Activated CD8-positive, alpha-beta memory T cell treated with anti-CD3 and anti-CD28 coated beads, Interleukin-2, amount 50 U/mL, for 48 hours (primary cell): ENCODE data around the gene DHX38.
"Not testable (repeated sequence)": the region's sequence is repeated elsewhere in the genome, so short reads cannot be mapped to it uniquely, and the experiment has no call there.

Experiments used
- DNase-seq: peaks from one replicate; pipeline ENCODE4 v3.0.0-alpha.2; 2020

DHX38 gene

DNA sequence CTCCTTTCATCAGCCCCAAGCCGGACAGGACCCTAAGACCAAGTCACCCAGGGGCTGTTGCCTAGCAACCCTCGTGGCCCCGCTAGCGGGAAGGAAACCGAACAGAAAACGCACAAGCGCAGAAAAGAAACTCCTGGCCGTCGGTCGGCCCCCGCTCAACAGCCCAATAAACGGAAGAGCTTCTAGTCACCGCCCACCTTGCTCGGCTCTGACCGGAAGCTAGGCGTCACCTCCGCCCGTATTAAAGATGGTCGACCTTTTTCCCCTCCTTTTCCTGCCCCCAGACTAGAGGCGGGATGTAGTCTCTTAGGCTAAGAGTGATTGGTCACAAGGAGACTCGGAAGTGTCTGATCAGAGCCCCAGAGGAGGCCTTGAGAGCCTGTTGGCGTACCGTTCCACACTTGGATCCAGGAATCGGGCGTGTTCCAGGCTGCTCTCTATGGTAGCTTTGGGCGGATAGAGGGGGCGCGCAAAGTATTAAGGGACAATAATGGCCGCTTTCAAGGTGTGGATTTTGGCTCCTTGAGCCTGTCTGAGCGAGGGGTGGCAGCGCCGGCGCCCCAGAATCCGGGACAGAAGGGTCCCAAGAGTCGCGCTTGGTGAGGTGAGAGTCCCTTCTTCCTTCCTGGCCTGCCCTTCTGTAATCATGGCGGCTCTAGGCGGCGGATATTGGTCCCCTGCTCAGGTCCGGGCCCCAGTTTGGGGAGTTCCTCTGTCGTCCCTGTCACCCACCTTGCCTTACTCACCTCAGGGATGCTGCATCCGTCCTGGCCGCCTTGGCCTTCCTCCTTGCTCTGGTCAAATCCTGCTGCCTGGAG is at the start of gene DHX38, which contains the start of gene TXNL4B:
TSS of gene DHX38 (plus strand) at position 400 of the 818 bp plus-strand sequence. CDS start 2,311 bp downstream, outside the sequence.
TSS of gene TXNL4B (minus strand) at position 173 of the 818 bp plus-strand sequence. CDS start 2,871 bp downstream, outside the sequence.
- DNase-seq, result peak; percentile 89

DNA sequence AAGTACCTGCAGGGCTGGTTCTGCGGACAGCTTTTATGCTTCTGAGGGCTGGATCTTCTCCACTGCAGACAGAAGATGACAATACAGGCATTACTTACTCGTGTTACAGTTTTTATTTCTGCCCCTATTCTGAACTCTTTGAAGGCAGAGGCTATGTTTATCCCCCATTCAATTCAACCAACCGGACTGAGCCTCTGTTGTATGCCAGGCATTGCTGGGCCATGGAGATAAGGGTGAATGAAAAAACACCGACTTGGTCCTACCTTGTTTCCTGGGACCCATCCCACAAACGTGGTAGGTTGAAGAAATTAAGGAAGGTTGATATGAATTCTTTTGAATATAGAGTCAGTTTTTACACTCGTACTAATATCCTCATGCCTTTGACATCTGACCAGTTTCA is 49.4 kb upstream of the DHX38 start:
- DNase-seq, result no peak

DNA sequence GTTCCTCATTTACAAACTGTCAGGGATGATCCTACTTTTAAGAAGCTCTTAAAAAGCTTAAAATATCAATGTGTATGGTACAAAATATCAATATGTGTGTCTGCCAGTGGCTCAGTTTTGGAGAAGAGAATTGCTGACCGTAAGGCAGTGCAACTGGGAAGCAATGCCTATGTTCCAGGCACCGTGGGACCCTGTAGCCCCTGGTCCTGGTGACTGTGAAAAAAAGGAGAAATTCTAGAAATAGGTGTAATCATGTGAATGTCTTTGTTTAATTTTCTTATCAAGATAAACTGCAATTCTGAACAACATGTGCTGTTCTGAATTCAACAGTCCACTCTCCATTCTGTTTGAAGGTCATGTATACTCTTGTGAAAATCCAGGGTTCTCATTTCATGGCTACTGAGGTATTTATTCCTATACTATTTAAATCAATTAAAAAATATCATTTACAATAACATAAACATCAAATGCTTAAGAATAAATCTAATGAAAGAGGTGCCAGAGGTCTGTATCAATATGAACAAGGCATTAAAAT is 48.8 kb upstream of the DHX38 start:
- no peak for DNase-seq

DNA sequence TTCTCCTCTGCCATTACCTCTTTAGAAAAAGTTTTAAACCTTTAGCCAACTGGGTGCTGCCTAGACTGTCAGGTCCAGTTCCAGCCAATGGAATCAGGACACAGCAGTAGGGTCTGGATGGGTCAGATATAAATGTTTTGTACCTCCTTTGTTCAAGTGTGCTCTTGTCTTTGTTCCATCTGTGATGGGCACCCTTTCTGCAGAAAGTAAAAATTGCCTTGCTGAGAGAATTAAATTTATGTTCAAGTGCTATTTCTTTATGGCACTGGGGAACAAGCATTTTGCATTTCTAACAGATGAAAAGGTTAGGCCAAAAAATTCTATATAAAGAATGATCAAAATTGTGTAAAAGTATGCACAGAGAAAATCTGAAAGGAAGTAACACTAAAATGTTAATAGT is 44.5 kb upstream of the DHX38 start:
- no peak for DNase-seq

DNA sequence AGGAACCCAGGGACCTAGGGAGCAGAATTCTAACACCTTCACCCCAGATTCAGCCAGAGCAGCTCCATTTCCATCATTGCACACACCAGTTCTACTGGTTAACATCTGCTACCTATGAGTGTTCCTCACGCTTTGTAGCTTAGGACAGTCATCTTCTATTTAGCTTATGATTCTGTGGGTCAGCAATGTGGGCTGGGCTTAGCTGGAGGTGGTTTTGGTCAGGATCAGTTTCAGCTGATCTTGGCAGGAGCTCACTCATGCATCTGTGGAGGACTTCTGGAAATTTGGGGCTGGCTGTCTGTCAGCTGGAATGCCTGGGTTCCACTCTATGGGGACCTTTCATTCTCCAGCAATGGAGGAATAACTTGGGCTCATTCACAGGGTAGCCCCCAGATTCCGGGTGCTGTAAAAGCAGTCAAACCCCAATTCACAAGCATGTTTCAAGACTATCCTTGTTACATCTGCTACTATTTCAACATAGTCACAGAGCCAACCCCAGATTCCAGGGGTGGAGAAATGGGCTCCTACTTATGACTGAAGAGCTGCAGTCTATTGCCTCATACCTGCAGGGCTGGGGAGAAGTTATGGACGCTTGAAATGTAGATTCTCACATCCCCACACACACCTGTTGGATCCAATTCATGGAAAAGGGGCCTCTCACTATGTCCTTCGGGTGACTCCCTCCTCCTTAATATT is 42.7 kb upstream of the DHX38 start:
- DNase-seq, result no peak

DNA sequence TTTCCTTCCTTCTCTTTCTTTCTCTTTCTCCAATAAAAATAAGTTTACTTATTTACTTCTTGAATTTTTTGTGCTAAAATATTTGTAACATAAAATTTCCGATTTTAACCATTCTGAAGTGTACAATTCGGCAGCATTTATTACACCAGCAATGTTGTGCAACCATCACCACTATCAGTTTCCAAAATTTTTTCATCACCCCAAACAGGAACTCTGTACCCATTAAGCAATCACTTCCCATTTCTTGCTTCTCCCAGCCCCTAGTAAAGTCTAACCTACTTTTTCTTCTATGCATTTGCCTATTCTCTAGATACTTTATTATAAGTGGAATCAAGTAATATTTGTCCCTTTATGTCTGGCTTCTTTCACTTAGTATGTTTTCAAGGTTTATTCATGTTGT is 41.8 kb upstream of the DHX38 start:
- no peak for DNase-seq

DNA sequence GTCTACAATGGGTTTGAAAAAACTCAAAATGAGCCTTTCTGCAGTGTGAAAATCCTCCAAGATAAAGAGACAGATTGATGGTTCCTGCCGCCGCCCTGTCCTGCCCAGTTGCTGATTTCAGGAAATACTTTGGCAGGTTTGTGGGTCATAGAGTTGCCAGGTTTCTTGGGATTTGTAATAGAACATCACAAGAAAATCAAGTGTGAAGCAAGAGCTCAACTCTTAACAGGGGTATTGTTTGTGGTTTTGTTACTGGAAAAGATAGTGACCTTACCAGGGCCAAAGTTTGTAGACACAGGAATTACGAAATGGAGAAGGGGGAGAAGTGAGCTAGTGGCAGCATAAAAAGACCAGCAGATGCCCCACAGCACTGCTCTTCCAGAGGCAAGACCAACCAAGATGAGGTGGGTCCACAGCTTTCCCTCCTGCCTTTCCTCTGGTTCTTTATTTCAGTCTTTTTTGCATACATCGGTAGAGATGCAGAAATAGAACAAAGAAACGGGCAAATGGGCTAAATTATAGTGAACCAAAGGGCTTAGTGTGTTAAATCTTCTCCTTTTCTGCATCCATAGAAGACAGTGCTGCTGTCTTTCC is 39.3 kb upstream of the DHX38 start, which contains the start of gene HP:
TSS of gene HP (plus strand) at position 252 of the 594 bp plus-strand sequence. CDS start at position 400, 148 bp downstream.
- not testable (repeated sequence) for DNase-seq

DNA sequence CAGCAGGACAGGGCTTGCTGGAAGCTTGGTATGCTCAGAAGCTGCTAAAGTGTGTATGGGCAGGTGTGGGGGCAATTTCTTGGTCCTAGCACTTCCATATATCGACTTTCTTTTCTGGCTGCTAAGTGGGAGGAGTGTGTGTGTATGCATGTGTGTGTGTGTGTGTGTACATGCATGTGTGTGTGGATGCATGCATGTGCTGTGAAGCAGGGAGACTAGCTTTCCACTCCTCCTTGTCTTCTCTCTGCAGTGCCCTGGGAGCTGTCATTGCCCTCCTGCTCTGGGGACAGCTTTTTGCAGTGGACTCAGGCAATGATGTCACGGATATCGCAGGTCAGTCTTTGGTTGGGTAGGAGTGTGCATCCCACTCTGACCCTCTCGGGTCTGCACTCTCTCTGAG is 37.7 kb upstream of the DHX38 start:
- no peak for DNase-seq

DNA sequence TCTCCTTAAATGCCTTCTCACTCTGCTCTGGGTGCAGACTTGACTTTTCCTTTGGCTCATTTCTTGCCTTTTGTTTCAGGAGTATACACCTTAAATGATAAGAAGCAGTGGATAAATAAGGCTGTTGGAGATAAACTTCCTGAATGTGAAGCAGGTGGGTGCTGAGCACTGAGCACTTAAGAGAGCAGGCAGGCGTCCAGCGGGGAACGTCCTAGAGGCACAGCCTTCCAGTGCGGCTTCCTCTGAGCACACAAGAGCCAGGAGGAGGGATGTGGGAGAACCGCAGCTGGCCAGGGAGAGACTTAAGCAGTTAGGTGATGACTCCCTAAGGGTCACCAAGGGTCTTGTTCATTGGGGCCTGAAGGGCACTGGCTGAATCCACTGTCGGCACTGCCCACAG is 36.3 kb upstream of the DHX38 start:
- DNase-seq, result not testable (repeated sequence)

DNA sequence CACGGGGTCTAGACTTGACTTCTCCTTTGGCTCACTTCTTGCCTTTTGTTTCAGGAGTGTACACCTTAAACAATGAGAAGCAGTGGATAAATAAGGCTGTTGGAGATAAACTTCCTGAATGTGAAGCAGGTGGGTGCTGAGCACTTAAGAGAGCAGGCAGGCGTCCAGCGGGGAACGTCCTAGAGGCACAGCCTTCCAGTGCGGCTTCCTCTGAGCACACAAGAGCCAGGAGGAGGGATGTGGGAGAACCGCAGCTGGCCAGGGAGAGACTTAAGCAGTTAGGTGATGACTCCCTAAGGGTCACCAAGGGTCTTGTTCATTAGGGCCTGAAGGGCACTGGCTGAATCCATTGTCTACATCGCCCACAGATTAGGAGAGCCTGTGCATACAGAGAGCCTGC is 34.6 kb upstream of the DHX38 start:
- DNase-seq, result not testable (repeated sequence)

DNA sequence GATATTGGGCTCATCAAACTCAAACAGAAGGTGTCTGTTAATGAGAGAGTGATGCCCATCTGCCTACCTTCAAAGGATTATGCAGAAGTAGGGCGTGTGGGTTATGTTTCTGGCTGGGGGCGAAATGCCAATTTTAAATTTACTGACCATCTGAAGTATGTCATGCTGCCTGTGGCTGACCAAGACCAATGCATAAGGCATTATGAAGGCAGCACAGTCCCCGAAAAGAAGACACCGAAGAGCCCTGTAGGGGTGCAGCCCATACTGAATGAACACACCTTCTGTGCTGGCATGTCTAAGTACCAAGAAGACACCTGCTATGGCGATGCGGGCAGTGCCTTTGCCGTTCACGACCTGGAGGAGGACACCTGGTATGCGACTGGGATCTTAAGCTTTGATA is 33.2 kb upstream of the DHX38 start:
- DNase-seq, result no peak

DNA sequence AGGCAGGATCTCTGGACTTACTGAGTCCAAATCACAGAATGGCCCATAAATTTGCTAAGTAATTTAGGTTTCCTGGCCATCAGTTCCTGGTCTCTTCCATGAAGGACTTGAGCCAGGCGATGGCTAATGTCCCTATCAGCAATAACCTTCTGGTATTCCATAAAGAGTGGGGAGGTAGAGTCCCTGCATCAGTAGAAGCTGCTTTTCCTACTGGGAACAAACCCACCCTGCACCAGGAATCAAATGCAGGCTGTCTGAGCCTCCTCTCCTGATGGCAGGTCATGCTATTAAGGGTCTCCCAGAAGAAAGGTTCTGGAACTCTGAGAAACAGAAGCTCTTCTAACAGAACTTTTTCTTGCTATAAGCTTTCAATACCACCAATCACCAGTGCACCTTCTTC is 32.1 kb upstream of the DHX38 start:
- DNase-seq, result no peak

DNA sequence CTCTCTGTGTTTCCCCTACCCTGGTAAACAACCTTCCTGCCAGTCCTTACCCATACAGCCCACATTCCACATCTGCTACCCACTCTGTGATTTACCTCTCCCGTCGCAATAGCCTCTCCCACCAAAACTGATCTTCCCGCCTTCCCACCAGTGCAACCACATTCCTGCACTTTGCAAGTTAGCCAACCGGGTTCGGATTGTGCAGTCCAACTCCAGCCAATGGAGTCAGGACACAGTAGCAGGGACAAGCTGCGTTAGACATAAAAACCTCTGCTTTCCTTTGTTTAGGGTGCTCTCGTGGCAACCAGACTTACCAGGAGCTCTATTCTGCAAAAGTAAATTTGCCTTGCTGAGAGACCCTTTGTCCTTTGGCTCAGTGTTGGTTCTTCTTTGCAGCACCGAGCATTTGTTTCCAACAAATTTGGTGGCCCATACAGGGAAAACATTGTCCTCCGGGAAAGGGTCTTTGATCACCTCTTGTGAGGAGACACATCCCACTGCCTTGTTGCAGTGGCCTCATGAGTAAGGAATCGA is 29.2 kb upstream of the DHX38 start:
- no peak for DNase-seq

DNA sequence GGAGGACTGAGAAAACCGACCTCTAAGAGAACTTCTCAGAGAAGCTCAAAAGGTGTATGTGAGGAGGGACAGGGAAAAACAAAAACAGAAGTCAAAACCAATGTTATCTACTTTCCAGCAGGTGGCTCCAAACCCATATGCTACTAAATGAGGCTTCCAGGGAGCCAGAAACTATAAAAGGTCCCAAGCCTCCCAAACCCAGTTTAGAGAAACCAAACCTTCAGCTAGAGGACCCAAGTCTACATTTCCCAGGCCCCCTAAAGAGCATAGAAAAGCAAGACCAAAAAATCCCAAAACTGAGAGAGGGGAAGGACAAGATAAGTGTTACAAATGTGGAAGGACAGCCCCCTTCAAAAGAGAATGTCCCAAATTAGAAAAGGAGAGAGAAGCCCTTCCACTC is 26.9 kb upstream of the DHX38 start:
- no peak for DNase-seq

DNA sequence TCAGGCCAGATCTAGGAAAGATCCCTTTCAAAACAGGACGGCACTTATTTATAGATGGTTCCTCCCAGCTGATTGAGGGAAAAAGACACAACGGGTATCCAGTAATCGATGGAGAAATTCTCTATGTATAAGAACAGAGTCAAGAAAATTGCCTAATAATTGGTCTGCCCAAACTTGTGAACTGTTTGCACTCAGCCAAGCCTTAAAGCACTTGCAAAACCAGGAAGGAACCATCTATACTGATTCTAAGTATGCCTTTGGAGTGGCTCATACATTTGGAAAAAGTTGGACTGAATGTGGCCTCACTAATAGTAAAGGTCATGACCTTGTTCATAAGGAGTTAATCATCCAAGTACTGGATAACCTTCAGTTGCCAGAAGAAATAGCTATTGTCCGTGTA is 24.7 kb upstream of the DHX38 start:
- DNase-seq, result no peak

DNA sequence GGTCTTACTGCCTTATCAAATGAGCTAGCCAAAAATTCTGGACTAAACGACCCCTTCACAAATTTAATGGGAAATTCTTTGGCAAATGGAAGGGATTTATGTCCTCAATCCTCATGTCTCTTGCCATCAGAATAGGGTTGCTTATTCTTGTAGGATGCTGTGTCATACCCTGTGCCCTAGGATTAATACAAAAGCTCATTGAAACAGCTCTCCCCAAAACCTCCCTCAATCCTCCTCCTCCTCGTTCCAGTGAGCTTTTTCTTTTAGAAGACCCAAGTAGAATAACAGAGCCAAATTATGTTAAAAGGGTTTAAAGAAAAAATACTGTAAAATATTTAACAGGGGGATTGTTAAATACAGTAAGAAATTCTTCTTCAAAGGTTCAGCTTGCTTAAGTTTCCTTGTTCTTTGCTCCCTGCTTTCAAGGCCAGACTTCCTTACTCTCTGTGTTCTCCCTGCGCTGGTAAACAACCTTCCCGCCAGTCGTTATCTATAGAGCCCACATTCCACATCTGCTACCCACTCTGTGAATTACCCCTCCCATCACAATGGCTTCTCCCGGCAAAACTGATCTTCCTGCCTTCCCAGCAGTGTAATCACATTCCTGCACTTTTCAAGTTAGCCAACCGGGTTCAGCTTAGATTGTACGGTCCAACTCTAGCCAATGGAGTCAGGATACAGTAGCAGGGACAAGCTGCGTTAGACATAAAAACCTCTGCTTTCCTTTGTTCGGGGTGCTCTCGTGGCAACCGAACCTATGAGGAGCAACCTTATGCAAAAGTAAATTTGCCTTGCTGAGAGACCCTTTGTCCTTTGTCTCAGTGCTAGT is 20.9 kb upstream of the DHX38 start:
- no peak for DNase-seq

DNA sequence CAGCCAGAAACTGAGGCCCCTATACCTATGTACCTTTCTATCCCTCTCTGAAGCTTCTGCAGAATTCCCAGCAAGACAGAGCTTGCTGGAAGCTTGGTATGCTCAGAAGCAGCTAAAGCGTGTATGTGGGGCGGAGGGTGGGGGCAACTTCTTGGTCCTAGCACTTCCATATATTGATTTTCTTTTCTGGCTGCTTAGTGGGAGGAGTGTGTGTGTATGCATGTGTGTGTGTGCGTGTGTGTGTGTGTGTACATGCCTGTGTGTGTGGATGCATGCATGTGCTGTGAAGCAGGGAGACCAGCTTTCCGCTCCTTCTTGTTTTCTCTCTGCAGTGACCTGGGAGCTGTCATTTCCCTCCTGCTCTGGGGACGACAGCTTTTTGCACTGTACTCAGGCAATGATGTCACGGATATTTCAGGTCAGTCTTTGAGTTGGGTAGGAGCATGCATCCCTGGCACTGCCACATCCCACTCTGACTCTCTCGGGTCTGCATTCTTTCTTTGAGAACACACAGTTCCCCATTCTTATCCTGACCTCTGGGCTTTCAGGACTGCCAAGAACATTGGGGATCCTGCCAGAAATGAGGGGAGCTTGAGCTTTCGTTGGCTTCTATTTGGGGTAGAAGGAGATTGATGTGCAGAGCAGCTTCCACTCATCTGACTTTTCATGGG is 20.0 kb upstream of the DHX38 start:
- no peak for DNase-seq

DNA sequence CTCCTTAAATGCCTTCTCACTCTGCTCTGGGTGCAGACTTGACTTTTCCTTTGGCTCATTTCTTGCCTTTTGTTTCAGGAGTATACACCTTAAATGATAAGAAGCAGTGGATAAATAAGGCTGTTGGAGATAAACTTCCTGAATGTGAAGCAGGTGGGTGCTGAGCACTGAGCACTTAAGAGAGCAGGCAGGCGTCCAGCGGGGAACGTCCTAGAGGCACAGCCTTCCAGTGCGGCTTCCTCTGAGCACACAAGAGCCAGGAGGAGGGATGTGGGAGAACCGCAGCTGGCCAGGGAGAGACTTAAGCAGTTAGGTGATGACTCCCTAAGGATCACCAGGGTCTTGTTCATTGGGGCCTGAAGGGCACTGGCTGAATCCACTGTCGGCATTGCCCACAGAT is 18.6 kb upstream of the DHX38 start:
- not testable (repeated sequence) for DNase-seq

DNA sequence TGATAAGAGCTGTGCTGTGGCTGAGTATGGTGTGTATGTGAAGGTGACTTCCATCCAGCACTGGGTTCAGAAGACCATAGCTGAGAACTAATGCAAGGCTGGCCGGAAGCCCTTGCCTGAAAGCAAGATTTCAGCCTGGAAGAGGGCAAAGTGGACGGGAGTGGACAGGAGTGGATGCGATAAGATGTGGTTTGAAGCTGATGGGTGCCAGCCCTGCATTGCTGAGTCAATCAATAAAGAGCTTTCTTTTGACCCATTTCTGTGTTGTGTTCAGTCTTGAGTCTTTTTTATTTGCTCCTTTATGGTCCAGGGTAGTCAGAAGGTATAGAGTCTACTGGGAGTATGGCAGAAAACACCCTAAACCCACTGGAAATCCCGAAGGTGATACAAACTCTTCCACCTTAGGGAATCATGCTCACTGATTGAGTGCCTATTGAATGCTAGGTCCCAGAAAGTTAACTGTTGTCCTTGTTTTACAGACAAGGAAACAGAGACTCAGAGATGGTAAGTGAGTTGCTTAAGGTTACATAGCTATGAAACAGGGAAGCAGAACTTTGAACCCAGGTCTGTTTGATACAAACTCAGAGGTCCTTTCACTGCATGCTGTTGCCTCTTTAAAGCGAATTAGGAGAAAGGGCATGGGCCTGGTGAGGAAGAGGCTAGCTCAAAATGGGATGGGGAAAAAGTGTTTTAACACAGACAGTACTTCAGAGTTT is 16.5 kb upstream of the DHX38 start:
- DNase-seq, result not testable (repeated sequence)

DNA sequence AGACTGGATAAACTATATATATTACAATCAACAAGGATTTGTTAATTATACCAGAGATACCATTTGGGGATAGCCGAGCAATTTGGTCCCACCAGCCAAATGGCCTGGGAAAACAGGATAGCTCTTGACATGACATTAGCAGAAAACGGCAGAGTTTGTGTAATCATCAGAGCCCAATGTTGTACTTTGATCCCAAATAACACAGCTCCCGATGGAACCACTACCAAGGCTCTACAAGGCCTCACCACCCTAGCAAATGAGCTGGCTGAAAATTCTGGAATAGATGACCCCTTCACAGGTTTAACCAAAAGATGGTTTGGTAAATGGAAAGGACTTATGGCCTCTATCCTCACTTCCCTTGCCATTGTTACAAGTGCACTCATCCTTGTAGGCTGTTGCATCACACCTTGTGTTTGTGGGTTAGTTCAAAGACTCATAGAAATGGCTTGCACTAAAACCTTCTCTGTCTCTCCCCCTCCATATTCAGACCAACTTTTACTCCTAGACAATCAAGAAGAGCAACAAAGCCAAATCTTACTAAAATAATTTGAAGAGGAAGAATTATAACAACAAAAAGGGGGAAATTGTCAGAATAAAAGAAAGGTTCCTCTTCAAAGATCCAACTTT is 9.8 kb upstream of the DHX38 start:
- no peak for DNase-seq
